Suprapubic skin (tissue), 4 donors: ENCODE results near the gene ATG5. TPM values are rescaled to one million over a fixed set of nuclear protein-coding genes. Genes with fewer than 3 reads are reported as not detected.

Experiments
- DNase-seq, 2 donors: peaks; one replicate each; pipeline ENCODE4 v3.0.0-alpha.2; 2019; ENCODE audit warnings: low spot score in 2 of 2
- H3K27ac ChIP-seq: fragments of 200-600 bp; sonication (generic); one replicate; pipeline ENCODE4 v1.5.1; 2019
- H3K27me3 ChIP-seq: fragments of 200-600 bp; sonication (generic); one replicate; pipeline ENCODE4 v1.5.1; 2019
- H3K36me3 ChIP-seq: fragments of 200-600 bp; sonication (generic); one replicate; pipeline ENCODE4 v1.5.1; 2019
- H3K4me1 ChIP-seq: fragments of 200-600 bp; sonication (generic); one replicate; pipeline ENCODE4 v1.5.1; 2019
- H3K4me3 ChIP-seq: fragments of 200-600 bp; sonication (generic); one replicate; pipeline ENCODE4 v1.5.1; 2019; ENCODE audit warnings: mild to moderate bottlenecking
- H3K9me3 ChIP-seq: fragments of 200-600 bp; sonication (generic); one replicate; pipeline ENCODE4 v1.5.1; 2019
- EP300 ChIP-seq: sonication (generic); formaldehyde crosslinking; IDR thresholded peaks from one replicate; pipeline ENCODE4 v1.6.1; 2017; ENCODE audit warnings: antibody characterized with exemption
- POLR2A ChIP-seq, 2 donors: fragments of 450-650 bp; IDR thresholded peaks; one replicate each; pipeline ENCODE4 v1.6.1; 2017; ENCODE audit warnings: antibody characterized with exemption in 2 of 2, mild to moderate bottlenecking in 2 of 2, moderate library complexity in 2 of 2
- POLR2AphosphoS5 ChIP-seq, 3 donors: sonication (generic); formaldehyde crosslinking; IDR thresholded peaks; one replicate each; pipeline ENCODE4 v1.6.1; 2017; ENCODE audit warnings: antibody characterized with exemption in 3 of 3
- WGBS: methylation state at CpG from one replicate; pipeline ENCODE4 v1.1.5; 2018; 5-methylcytosine and 5-hydroxymethylcytosine counted together
- total RNA-seq, 4 donors: library from RNA; depleted of rRNA; stranded (reverse); fragments of >200 nt; gene quantifications; one replicate each; pipeline ENCODE4 v1.1.0, GENCODE V29; 2016
- TF ChIP-seq, protein P1 (sequence below), 2 donors: fragments of 200-600 bp in 1 of 2; fragments of 450-650 bp in 1 of 2; sonication (generic) in 1 of 2; IDR thresholded peaks; one replicate each; pipeline ENCODE4 v1.5.1; 2016 to 2019; ENCODE audit warnings: antibody characterized with exemption in 2 of 2, mild to moderate bottlenecking in 1 of 2, moderate library complexity in 1 of 2

The ATG5 gene
- total RNA-seq, 4 donors from 2014 or later: 18.1 to 25.7 (median 23.1) TPM

DNA sequence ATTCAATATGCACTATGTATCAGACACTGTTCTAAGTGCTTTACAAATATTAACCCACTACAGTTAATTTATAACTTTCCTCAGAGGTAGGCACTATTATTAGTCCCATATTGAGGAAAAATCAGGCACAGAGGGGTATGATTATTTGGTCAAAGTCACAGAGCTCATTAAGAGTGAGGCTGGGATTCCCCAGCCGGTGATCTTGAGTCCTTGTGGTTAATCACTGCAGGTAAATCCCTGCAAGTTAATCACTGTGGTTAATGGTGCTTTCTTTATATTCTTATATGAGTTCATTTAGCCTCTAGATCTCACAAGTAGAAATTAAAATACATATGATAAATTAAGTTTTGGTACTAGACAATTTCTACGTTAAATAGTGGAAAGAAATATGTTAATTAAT, 44.2 kb upstream of the ATG5 start:
- H3K36me3 ChIP-seq: no peaks in the 10 kb centered on the region
- H3K4me3 ChIP-seq: no peak overlapping the region
- H3K27me3 ChIP-seq: no peaks in the 10 kb centered on the region
- H3K4me1 ChIP-seq: peaks cover 21% of the 10 kb centered on the region
- H3K9me3 ChIP-seq: no peaks in the 10 kb centered on the region
- TF ChIP-seq, protein P1, sequence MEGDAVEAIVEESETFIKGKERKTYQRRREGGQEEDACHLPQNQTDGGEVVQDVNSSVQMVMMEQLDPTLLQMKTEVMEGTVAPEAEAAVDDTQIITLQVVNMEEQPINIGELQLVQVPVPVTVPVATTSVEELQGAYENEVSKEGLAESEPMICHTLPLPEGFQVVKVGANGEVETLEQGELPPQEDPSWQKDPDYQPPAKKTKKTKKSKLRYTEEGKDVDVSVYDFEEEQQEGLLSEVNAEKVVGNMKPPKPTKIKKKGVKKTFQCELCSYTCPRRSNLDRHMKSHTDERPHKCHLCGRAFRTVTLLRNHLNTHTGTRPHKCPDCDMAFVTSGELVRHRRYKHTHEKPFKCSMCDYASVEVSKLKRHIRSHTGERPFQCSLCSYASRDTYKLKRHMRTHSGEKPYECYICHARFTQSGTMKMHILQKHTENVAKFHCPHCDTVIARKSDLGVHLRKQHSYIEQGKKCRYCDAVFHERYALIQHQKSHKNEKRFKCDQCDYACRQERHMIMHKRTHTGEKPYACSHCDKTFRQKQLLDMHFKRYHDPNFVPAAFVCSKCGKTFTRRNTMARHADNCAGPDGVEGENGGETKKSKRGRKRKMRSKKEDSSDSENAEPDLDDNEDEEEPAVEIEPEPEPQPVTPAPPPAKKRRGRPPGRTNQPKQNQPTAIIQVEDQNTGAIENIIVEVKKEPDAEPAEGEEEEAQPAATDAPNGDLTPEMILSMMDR (IDR thresholded peaks at IDR 0.05): no peak
- no peak for TF ChIP-seq POLR2AphosphoS5 (IDR thresholded peaks at IDR 0.05)
- no peak for TF ChIP-seq EP300
- no peak for TF ChIP-seq POLR2A (IDR thresholded peaks at IDR 0.05)
- no peak for DNase-seq
- peak overlapping the region; percentile 53 for H3K27ac ChIP-seq
- 52% methylated on average over 2 of the region's 2 CpGs for WGBS

DNA sequence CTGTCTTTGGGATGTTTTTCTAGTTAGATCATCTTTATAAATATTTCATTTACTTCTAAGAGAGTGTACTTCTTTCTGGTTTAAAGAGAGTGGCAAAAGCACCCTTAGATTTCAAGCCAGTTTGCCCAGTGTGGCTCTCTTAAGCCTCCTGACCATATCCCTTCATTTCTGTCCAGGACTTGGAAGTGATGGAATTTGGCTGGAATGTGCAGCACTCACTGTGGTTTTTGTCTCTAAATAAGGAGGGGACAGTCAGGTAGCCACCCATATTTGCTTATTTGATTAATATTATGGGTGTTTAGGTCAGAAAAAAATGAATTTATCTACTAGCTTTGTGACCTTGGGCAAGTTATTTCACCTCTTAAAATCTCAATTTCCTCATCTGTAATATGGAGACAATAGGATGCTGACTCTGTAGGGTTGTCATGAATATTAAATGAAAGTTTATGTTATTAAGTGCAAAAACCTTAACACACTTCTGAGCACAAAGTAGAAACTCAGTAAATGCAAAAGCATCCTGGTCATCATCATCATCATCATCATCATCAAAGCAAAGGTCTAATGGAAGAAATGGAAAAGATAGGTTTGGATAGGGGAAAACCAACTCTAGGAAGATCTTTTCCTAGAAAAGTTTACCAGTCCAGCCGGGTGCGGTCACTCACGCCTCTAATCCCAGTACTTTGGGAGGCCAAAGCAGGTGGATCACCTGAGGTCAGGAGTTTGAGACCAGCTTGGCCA, 38.0 kb upstream of the ATG5 start:
- H3K9me3 ChIP-seq: no peaks in the 10 kb centered on the region
- DNase-seq: no peak
- peaks cover 16% of the 10 kb centered on the region for H3K4me1 ChIP-seq
- TF ChIP-seq, protein P1 (IDR thresholded peaks at IDR 0.05): no peak
- no peak for TF ChIP-seq POLR2AphosphoS5 (IDR thresholded peaks at IDR 0.05)
- H3K36me3 ChIP-seq: no peaks in the 10 kb centered on the region
- H3K27me3 ChIP-seq: peaks cover 19% of the 10 kb centered on the region
- H3K4me3 ChIP-seq: no peak overlapping the region
- WGBS: 97% methylated on average over 3 of the region's 3 CpGs
- no peak overlapping the region for H3K27ac ChIP-seq

DNA sequence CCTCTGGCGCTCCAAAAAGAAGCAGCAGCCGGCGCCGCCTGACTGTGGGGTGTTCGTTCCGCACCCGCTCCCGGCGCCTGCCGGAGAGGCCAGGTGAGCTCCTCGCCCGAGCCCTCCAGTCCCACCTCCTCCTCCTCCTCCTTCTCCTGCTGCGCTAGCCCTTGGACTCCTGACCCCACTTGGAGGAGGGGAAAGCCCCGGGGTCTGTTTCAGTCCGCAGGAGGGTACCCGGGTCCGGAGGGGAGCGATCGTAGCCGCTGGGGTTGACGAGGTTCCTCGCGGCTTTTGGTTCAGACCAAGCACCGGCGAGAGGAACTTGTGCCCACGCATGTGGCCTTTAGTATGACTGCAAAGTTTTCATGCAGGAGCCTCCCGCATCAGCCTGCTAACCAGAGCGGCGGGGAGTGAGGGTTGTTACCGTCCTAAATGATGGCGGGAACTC, 35.5 kb upstream of the ATG5 start:
- peaks cover 16% of the 10 kb centered on the region for H3K4me1 ChIP-seq
- DNase-seq: peak in 1 of 2 donors; percentile 64
- peak overlapping the region; percentile 47 for H3K27ac ChIP-seq
- H3K4me3 ChIP-seq: peak overlapping the region; percentile 63
- peaks cover 25% of the 10 kb centered on the region for H3K27me3 ChIP-seq
- TF ChIP-seq, protein P1 (IDR thresholded peaks at IDR 0.05): no peak
- TF ChIP-seq EP300 (no peak), POLR2AphosphoS5 (IDR thresholded peaks at IDR 0.05) (no peak), POLR2A (IDR thresholded peaks at IDR 0.05) (no peak)
- WGBS: 2% methylated on average over 29 of the region's 31 CpGs
- H3K36me3 ChIP-seq: no peaks in the 10 kb centered on the region
- H3K9me3 ChIP-seq: no peaks in the 10 kb centered on the region

DNA sequence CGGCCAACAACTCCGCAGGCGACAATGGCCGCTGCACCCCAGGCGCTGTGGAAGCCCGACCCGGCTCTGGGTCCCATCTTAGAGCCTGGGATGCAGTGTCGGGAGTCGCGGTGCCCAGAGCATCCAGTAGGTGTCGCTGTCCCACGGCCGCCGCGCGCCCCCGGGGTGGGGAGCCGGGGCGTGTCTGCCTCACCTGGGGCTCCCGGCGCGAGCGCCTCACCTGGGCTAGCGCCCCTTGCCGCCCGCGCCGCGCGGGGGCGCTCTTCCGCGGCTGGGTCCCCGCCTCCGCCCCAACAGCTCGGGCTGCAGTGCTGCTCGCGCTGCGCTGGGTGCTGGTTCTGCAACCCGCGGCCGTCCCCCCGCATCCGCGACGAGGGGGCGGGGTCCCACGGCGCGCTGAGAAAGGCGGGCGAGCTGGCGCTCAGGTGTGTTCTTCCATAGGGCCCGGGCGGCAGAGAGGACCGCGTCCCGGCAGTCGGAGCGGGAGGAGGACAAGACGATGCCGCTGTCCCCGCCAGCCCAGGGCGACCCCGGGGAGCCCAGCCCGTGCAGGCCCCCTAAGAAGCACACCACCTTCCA, 34.9 kb upstream of the ATG5 start, which contains the start of gene CRYBG1:
Gene CRYBG1 (plus strand): TSS at position 308 of the 579 bp plus-strand sequence. CDS start 192 bp downstream, at position 500.
- H3K9me3 ChIP-seq: no peaks in the 10 kb centered on the region
- no peak for TF ChIP-seq POLR2A (IDR thresholded peaks at IDR 0.05)
- TF ChIP-seq, protein P1 (IDR thresholded peaks at IDR 0.05): peak; percentile 82 to 96
- peaks cover 25% of the 10 kb centered on the region for H3K27me3 ChIP-seq
- peak within 1 kb of the TSS; percentile 63 for H3K4me3 ChIP-seq
- WGBS: 0% methylated on average over 4 of the region's 66 CpGs
- peaks cover 16% of the 10 kb centered on the region for H3K4me1 ChIP-seq
- H3K27ac ChIP-seq: peak within 1 kb of the TSS; percentile 47
- peak; percentile 70 to 81 for DNase-seq
- no peaks in the 10 kb centered on the region for H3K36me3 ChIP-seq

DNA sequence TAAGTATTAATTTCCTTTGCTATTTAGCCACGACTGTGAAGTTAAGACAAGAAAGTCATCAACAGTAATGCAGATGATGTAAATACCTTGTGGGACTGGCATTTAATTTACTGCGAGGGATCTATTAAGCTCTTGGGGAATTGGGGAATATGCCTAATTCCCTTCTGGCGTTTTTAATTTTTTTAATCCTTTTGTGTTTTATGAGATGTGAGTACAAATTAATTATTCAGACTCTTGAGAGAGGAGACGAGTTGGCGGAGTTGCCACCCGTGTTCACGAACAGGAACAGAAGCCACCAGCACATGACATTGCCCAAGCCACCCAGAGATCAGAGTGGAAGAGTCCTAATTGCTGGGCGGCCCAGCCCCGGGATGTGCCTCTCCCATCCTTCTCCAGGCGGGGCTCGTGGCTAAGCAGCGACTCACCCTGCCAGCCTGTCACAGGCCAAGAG, 34.4 kb upstream of the ATG5 start:
- DNase-seq: no peak
- Histone ChIP-seq H3K4me3 (peak overlapping the region; percentile 63), H3K27me3 (peaks cover 25% of the 10 kb centered on the region), H3K27ac (no peak overlapping the region), H3K36me3 (no peaks in the 10 kb centered on the region), H3K4me1 (peaks cover 16% of the 10 kb centered on the region), H3K9me3 (no peaks in the 10 kb centered on the region)
- TF ChIP-seq POLR2A (IDR thresholded peaks at IDR 0.05) (no peak), POLR2AphosphoS5 (IDR thresholded peaks at IDR 0.05) (no peak), EP300 (no peak)
- TF ChIP-seq, protein P1 (IDR thresholded peaks at IDR 0.05): no peak
- WGBS: 14% methylated on average over 12 of the region's 12 CpGs
